HG02623 (cell line): Measurements from ENCODE around the gene LAMC1.

Source experiments
- ATAC-seq: cut with Tn5 transposase; IDR thresholded peaks from one replicate; pipeline ENCODE4 v1.9.1; 2021; ENCODE audit warnings: moderate library complexity; ENCODE audit not compliant: unreplicated experiment

Gene LAMC1

DNA sequence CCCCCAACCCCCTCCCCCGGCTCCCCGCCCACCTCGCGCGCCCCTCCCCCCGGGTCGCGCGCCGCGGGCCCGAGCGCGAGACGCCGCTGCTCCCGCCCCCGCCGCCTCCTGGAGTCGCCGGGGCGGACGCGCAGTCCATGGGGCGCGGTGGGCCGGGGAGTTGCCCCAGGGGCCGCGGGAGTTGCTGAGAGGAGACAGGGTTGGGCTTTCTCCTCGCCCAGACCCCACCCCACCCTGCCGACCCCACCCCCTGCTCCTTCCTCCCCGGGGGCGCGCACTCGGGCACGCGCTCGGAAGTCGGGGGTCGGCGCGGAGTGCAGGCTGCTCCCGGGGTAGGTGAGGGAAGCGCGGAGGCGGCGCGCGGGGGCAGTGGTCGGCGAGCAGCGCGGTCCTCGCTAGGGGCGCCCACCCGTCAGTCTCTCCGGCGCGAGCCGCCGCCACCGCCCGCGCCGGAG lies at the start of gene LAMC1:
LAMC1 (plus strand) TSS at position 275 of the 455 bp plus-strand sequence. CDS start 297 bp downstream, outside the sequence.
- ATAC-seq = peak; percentile 31

DNA sequence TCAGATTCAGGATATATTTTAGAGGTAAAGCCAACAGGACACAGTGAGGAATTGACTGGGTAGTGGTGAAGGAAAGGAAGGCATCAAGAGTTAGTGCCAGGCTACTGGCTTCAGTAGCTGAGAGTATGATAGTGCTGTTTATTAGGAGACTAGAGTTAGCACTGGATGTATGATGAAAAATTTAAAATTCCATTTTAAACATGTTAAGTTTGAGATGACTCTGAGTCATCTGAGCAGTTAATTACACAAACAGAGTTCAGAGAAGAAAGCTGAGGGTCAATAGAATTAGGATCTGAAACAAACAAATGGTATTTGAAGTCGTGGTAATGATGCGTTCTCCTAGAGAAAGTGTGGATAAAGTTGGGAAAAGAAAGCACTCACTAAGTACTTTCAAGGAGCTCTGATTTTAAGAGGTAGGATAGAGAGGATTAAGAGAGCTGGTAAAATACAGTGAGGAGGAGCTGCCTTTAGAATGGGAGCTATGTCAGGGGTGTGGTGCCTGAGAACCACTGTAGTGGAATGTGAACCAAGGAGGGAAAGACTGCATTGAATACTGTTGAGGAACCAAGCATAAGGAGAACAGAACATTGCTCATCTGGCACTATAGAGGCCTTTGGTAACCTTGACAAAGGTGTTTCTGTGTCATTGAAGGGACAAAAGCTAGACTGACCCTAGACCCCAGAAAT lies 48.6 kb upstream of the LAMC1 start:
- ATAC-seq = no peak

DNA sequence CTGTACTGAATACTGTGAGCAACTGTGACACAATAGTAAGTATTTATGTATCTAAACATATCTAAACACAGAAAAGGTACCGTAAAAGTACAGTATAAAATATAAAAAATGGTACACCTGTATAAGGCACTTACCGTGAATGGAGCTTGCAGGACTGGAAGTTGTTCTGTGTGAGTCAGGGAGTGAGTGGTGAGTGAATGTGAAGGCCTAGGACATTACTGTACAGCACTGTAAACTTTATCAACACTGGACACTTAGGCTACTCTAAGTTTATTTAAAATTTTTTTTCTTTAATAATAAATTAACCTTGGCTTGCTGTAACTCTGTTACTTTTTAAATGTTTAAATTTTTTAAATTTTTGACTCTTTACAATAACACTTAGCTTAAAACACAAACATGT lies 45.7 kb upstream of the LAMC1 start:
- no peak for ATAC-seq

DNA sequence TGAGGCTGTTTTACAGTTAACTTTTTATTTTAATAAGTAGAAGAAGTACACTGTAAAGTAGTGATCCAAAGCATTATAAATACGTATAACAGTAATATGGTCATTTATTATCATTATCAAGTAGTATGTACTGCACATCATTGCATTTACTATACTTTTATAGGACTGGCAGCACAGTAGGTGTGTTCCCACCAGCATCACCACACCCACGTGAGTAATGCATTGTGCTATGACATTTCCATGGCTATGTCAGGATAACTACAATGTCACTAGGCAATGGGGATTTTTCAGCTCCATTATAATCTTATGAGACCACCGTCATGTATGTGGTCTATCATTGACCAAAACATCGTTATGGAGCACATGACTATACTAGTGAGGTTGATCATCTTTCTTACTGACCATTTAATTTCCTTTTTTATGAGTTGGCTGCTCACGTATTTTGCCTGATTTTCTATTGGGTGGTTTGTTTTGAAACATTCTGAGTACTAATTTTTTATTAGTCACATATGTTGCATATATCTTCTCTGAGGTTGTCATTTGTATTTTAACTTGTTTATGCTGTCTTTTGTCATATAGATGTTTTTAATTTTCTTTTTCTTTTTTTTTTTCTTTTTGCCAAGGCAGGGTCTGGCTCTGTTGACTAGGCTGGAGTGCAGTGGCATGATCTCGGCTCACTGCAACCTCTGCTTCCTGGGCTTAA lies 44.9 kb upstream of the LAMC1 start:
- no peak for ATAC-seq

DNA sequence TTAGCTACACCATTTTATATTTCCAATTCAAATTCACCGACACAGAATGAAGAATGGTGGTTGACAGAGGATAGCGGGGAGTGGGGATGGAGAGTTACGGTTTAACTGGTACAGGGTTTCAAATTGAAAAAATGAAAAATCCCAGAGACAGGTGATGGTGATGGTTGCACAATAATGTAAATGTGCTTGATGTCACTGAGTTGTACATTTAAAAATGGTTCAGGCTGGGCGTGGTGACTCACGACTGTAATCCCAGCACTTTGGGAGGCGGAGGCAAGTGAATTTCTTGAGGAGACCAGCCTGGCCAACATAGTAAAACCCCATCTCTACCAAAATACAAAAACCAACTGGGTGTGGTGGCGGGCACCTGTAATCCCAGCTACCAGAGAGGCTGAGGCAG lies 39.1 kb upstream of the LAMC1 start:
- ATAC-seq = no peak

DNA sequence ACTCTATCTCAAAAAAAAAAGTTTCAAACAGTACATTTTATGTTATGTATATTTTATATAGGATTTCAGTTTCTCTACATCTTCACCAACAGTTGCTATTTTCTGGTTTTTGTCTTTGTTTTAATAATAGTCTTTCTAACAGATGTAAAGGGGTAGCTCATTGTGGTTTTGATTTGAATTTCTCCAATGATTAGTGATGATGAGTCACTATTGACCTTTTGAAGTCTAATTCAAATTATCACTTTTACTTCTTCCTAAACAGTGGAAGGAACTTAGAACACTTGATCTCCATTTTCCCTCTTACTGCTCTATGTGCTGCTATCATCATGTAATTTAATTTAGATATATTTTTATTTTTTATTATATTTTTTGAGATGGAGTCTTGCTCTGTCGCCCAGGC lies 38.6 kb upstream of the LAMC1 start:
- no peak for ATAC-seq

DNA sequence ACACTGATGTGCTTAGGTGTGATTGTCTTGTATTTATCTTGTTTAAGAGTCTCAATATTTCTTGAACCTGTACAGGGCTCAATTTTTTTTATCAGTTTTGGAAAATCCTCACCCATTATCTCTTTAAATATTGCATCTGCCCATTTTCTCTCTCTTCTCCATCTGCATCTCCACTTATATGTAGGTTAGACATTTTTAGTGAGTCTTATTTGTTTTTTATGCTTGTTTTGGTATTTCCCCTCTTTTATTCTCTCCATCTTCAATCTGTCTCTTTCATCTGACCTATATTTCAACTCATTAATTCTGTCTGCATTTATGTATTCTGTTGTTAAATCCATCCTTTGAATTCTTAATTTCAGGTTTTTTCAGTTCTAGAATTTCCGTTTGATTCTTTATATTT lies 37.3 kb upstream of the LAMC1 start:
- no peak for ATAC-seq

DNA sequence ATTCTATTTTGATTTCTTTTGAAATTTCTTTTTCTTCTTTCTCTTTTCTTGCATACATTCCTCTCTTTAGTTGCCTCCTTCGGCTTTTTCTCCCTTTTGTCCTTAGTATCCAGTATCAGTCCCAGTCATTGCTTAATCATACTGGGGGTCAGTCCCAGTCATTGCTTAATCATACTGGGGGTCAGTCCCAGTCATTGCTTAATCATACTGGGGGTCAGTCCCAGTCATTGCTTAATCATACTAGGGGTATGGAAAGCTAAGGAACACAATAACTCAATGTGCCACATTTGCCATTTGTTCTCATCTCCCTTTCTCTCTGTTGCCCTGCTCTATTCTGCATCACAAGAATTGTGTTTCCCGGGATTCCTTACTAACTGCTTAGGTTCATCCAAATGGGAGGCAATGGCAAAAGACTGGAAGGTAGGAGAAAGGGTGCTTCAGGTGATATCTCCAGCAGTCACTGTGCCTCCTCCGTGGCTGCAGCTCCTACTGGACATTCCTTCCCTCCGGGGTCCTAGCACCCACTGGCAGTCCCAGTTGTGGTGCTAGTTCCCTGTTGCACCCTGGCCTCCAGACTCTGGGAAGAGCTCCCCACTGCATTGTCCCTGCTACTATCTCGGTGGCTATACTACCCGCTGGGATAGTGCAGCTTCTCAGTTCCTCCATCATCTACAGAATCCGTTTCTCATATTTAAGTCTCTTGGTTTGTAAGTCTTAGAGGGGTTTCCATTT lies 32.6 kb upstream of the LAMC1 start:
- ATAC-seq = no peak

DNA sequence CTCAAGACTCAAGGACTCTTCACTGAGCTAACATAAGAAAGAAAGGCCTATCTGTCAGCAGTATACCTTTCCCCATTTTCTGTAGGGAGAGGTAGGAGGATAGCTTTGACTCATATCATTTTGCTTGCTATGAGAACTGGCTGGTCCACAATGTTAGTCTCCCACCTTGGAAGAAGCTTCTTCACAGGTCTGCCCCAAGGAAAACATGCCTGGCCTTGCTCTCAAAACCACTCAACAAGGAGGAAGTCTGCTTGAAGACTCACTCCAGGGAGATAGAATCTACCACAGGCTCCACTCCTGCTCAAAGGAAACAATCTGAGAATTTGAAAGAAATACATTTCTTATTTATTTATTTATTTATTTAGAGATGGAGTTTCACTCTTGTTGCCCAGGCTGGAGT lies 29.5 kb upstream of the LAMC1 start:
- ATAC-seq = no peak

DNA sequence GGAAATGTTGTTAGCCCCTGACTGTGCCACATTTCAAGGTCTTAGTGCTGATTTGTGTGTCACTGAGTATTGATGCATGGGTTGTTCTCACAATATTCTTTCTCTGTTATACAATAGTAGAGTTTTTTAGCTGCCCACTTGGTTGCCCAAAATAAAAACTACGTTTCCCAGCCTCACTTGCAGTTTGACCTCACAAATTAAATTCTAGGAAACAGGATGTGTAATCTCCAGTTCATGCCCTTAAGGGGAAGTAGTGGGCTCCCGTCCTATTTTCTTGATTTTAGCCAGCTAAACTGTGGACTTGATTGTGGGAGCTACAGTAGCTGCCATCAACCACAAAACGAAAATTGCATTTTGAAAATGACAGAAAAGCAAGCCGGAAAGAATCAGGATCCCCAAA lies 27.3 kb upstream of the LAMC1 start:
- ATAC-seq = no peak

DNA sequence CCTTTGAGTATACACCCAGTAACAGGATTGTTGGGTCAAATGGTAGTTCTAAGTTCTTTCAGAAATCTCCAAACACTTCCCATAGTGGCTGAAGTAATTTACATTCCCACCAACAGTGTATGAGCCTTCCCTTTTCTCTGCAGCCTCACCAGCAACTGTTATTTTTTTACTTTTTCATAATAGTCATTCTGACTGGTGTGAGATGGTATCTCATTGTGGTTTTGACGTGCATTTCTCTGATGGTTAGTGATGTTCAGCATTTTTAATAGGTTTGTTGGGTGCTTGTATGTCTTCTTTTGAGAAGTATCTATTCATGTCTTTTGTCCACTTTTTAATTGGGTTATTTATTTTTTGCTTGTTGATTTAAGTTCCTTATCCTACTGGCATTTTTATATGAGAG lies 26.4 kb upstream of the LAMC1 start:
- ATAC-seq = no peak

DNA sequence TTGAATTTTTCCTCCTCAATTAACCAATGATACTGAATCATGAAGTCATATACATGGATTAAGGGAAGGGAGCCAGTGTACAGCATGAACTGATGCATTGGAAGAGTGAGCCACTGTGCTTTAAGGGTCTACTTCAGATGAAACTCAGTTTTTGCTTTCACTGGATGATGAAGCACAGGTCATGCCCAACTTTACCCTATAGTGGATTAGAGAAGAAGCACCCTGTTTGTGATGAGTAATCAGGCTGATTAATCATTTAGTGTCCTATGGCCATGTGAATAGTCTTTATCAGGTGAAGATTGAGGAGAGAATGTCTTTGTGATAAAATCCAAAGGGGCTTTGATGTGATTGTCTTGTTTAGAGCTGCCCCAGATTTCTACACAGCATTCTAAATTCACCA lies 24.7 kb upstream of the LAMC1 start:
- no peak for ATAC-seq

DNA sequence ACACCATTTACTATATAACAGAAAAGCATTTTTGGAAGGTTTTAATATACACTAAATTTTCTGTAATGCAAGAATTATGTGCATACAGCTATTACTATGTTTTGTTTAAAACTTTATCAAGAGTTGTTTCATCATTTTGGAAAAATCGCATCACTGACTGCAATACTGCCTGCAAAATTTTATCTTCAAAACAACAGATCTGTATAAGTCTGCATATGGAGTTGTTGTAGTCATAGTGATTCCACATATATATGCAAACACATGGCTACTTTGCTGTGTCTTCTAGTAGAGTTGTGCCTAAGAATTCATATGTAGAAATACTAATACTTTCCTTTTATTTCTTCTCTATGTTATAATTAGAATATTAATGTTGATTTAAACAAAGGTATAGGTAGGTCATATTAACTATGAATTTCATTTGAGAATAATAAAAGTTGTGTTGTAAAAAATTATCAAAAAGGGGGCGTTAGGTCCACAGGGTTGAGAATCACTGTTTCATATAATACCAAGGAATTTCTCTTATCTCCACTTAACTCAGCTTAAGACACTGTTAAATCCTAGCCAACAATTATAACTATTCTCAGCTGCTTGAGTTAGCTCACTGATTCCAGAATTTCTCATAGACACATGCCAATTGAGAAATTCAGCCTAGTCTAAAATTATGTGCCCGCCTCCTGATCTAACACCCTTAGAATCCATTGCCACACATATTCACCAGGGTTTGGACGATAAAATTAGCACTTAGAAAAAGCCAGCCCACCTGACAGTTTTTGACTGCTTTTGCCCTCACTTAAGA lies 22.9 kb upstream of the LAMC1 start:
- no peak for ATAC-seq

DNA sequence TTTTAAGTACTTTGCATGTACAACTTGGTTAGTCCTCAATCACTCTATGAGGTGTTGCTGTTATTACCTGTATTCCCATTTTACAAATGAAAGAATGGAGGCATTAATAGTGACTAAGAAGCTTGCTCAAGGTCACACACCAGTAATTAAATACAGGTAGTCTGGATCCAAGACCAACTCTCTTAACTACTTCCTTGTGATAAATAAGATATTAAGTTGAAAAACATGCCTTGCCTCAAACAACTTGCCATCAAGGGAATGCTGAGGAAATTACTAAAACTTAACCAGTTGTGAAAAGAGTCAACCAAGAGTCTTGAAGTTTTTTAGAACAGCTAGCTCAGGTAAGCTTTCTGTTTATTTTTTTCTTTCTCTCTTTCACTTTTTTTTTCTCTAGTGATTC lies 21.0 kb upstream of the LAMC1 start:
- ATAC-seq = no peak

DNA sequence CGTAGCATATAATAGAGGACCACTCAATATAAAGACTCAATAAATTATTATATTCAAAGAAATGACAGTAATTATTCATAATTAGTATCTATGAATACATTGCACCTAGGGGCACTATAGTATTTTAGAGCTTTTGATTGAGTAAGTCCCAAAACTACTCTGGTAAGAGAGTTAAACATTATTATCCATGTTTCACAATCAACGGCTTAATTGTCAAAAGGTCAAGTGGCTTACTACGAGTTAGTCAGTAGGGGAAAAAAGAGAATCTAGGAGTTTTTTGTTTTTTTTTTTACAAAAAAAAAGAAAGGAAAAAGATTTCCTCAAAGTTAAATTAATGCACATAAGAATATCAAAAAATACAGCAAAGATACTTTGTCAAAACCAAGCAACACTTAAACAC lies 20.4 kb upstream of the LAMC1 start:
- ATAC-seq = no peak

DNA sequence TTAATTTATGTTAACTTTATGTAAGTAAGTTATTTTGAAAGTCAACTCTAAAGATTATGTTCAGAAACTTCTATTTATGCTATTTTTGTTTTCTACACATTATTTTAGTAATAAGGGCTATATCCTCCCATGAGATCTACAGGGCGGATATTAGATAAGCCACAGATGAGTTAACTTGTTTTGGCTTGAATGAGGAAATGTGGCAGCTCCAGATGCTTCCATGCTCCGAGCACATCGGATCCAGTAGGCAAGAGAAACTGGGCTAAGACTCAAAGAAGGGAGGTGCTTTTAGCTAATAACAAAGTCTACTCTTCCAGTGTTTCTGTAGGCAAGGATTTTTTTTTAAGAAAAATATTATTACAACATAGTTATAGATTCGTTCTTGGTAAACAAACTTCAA lies 20.0 kb upstream of the LAMC1 start:
- no peak for ATAC-seq

DNA sequence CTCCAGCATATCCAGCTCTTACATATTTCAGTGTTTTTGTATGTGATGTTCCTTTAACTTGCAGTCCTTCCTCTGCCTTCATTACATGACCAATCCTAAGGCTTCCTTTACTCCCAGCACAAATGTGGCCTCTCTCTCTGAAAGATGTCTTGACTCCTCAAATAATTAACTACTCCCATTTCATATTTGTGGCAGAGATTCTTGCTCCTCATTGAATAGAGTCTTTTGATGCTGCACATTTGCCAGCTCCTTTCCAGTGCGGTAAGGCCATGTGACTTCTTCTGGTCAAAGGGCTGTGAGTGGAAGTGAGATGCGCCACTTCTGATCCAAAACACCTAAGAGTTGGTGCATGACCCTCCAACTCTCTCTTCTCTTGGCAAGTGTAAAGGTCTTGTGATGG lies 19.1 kb upstream of the LAMC1 start:
- ATAC-seq = no peak

DNA sequence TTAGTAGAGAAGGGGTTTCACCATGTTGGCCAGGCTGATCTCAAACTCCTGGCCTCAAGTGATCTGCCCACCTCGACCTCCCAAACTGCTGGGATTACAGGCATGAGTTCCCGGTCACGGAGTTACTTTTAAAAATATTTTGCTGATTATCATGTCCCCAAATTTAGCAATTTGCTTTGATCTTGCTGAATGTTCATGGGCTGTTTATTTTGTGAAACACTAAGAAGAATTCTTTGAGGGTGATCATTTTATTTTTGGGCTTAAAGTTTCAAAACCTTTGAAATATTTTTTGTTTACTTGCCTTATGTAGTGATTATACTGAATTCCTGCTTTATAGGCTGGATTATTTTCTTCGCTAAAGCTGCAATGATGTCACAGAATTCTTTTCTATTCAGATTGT lies 11.4 kb upstream of the LAMC1 start:
- no peak for ATAC-seq

DNA sequence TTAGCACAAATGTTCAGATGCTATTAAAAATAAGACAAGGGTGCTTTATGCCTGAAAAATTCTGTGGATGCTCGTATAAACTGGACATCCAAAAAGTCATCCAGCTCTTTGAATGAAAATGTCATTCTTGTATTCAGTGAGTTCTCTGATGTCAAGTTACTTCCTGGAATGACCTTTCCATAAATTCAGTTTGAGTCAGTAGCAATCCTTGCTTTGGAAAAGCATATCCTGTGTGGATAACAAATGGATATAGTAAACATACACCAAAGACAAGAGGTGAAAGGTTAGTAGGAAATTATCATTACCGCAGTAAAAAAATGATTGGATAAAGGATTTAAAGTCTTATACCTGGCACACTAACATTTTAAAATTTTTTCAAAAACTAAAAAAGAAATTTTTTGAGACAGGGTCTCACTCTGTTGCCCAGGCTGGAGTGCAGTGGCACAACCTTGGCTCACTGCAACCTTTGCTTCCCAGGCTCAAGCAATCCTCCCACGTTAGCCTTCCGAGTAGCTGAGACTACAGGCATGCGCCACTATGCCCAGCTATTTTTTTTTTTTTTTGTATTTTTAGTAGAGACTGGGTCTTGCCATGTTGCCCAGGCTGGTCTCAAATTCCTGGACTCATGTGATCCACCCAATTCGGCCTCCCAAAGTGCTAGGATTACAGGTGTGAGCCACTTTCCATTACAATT lies 10.8 kb upstream of the LAMC1 start:
- no peak for ATAC-seq

DNA sequence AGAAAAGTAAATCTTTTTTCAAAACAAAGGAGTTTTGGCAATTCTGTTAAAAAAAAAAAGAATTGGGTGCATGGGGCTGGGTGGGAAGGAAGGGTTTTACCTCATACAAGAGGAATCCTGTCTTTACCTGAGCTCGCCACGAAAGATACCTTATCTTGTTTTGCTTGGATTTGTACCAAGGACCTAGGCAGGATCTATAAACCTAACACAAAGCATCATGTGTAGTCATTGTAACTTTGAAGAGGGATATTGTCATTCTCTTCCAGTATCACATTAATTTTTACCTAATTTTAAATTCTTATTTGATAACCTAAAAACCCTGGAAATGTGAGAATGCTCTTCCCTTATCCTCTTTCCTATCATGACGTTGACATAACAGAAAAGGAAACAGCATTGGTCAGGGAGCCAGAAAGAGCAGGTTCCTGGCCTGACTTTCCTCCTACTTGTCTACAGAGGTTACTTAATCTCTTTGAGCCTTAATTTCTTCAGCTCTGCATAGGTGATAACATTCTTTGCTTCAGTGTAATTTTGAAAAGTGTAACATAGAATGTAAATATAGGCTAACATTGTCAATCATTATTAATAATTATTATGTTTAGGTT lies 4.0 kb upstream of the LAMC1 start:
- no peak for ATAC-seq
